Endothelial cell of umbilical vein (primary cell): ENCODE data around the gene IBA57. TPM values are rescaled to one million over a fixed set of nuclear protein-coding genes. Genes with fewer than 3 reads are reported as not detected.

ENCODE experiments used
- BruUV-seq: library from RNA; stranded (reverse); fragments of 400-500 nt; replicated peaks from 2 replicates; lab custom pipeline; 2021; lab: Mats Ljungman, UMichigan
- CTCF ChIA-PET: fragments of 300-600, 350-600 bp; sonication (Branson Sonifier 250); formaldehyde crosslinking; loops from one replicate; lab custom pipeline; 2021; ENCODE audit warnings: antibody characterized with exemption, inconsistent platforms; lab: Charles Lee
- POLR2A ChIA-PET: fragments of 300-600, 350-600 bp; sonication (Branson Sonifier 250); formaldehyde crosslinking; loops from one replicate; lab custom pipeline; 2021; ENCODE audit warnings: antibody characterized with exemption, inconsistent platforms; lab: Charles Lee
- DNase-seq: peaks from one replicate; pipeline ENCODE4 v3.0.0-alpha.2; 2011; ENCODE audit warnings: low read depth, low spot score
- FAIRE-seq: peaks from 2 replicates; lab custom pipeline; 2011; peaks lifted over from hg19 to GRCh38; lab: Jason Lieb, UNC
- H2AFZ ChIP-seq: 2 replicates; pipeline ENCODE4 v1.6.0; 2012; ENCODE audit warnings: low read depth, low read length, control low read depth, inconsistent platforms
- H3K27ac ChIP-seq: 2 replicates; pipeline ENCODE4 v1.5.1; 2011; ENCODE audit warnings: low read depth, mild to moderate bottlenecking, control low read depth, low read length, moderate library complexity; ENCODE audit not compliant: insufficient read depth
- H3K27me3 ChIP-seq, 2 experiments: 2 replicates each; pipeline versions ENCODE4 v1.6.0 to v1.6.1; 2011; ENCODE audit warnings: low read length in 2 of 2, mixed read lengths in 1 of 2; ENCODE audit not compliant: control insufficient read depth in 2 of 2, insufficient read depth in 2 of 2
- H3K36me3 ChIP-seq, 2 experiments: 2 replicates in 1 of 2; 3 replicates in 1 of 2; pipeline ENCODE4 v1.5.1; 2011; ENCODE audit warnings: low read length in 2 of 2, mild to moderate bottlenecking in 1 of 2, moderate library complexity in 1 of 2; ENCODE audit not compliant: control insufficient read depth in 2 of 2, insufficient read depth in 2 of 2; ENCODE audit errors: extremely low read depth in 1 of 2
- H3K4me1 ChIP-seq: 3 replicates; pipeline ENCODE4 v1.5.1; 2011; ENCODE audit warnings: mild to moderate bottlenecking, low read length; ENCODE audit not compliant: control insufficient read depth, insufficient read depth; ENCODE audit errors: extremely low read depth
- H3K4me2 ChIP-seq: 2 replicates; pipeline ENCODE4 v1.6.1; 2011; ENCODE audit warnings: low read length, control low read depth, mixed read lengths; ENCODE audit not compliant: insufficient read depth
- H3K4me3 ChIP-seq, 3 experiments: fragments of 200-600 bp in 1 of 3; sonication (generic), shearing (Covaris generic) in 1 of 3; replicated peaks in 1 of 3; 2 replicates each; pipeline ENCODE4 v1.5.1; 2011 to 2016; ENCODE audit warnings: control low read depth in 3 of 3, low read length in 3 of 3, mild to moderate bottlenecking in 2 of 3, inconsistent platforms in 1 of 3, low read depth in 1 of 3, moderate library complexity in 1 of 3; ENCODE audit not compliant: insufficient read depth in 1 of 3
- H3K79me2 ChIP-seq: 2 replicates; pipeline ENCODE4 v1.6.0; 2012; ENCODE audit warnings: low read length, inconsistent platforms; ENCODE audit not compliant: control insufficient read depth, insufficient read depth
- H3K9ac ChIP-seq: replicated peaks from 2 replicates; pipeline ENCODE3; 2011; ENCODE audit warnings: low read length, control low read depth; ENCODE audit not compliant: insufficient read depth; ENCODE audit errors: extremely low read depth
- H3K9me1 ChIP-seq: replicated peaks from 3 replicates; pipeline ENCODE4 v1.6.0; 2011; ENCODE audit warnings: mild to moderate bottlenecking, low read length; ENCODE audit not compliant: control insufficient read depth, insufficient read depth; ENCODE audit errors: extremely low read depth
- H3K9me3 ChIP-seq: replicated peaks from 2 replicates; pipeline ENCODE4 v1.5.1; 2012; ENCODE audit warnings: low read length, inconsistent platforms; ENCODE audit not compliant: control insufficient read depth, insufficient read depth
- H4K20me1 ChIP-seq: replicated peaks from 2 replicates; pipeline ENCODE3; 2011; ENCODE audit warnings: mild to moderate bottlenecking, low read length; ENCODE audit not compliant: control insufficient read depth, insufficient read depth; ENCODE audit errors: extremely low read depth
- EZH2 ChIP-seq: IDR thresholded peaks from 2 replicates; pipeline ENCODE4 v1.6.1; 2012; ENCODE audit warnings: borderline replicate concordance, low read depth, mild to moderate bottlenecking, moderate library complexity, low read length, inconsistent platforms; ENCODE audit not compliant: severe bottlenecking
- FOS ChIP-seq: IDR thresholded peaks from 2 replicates; pipeline ENCODE4 v1.6.1; 2011; ENCODE audit warnings: mild to moderate bottlenecking, low read length, moderate library complexity, borderline replicate concordance; ENCODE audit not compliant: insufficient read depth
- GATA2 ChIP-seq: IDR thresholded peaks from 2 replicates; pipeline ENCODE4 v1.7.0; 2011; ENCODE audit warnings: low read depth, mild to moderate bottlenecking, moderate library complexity, mixed read lengths, low read length; ENCODE audit not compliant: insufficient read length, insufficient read depth
- JUN ChIP-seq: IDR thresholded peaks from 2 replicates; pipeline ENCODE4 v1.6.1; 2011; ENCODE audit warnings: borderline replicate concordance, low read depth; ENCODE audit not compliant: insufficient read length, insufficient read depth
- MYC ChIP-seq: IDR thresholded peaks from one replicate; pipeline ENCODE4 v1.6.1; 2011; ENCODE audit warnings: mild to moderate bottlenecking, low read depth, low read length
- POLR2A ChIP-seq: IDR thresholded peaks from 2 replicates; pipeline ENCODE4 v1.6.1; 2012; ENCODE audit warnings: low read depth, mild to moderate bottlenecking, control low read depth, low read length
- POLR2AphosphoS5 ChIP-seq: IDR thresholded peaks from 2 replicates; pipeline ENCODE4 v1.6.1; 2012; ENCODE audit warnings: low read depth, mild to moderate bottlenecking, control low read depth, low read length, moderate library complexity; ENCODE audit not compliant: insufficient read depth
- dilution Hi-C: fragments of 300-500 bp; cut with MboI; formaldehyde crosslinking; loops from one replicate; pipeline ENCODE4 v1.15.0; 2019; ENCODE audit warnings: low sequenced_read_pairs; ENCODE audit not compliant: extremely low pct_ligation_motif_present
- intact Hi-C: fragments of 100-400 bp; cut with micrococcal nuclease; formaldehyde crosslinking; loops from one replicate; pipeline ENCODE4 v1.10.0; 2022
- polyA plus RNA-seq, 4 experiments: library from polyadenylated mRNA; depleted of rRNA in 3 of 4; stranded (reverse) in 3 of 4; unstranded in 1 of 4; fragments of >200 nt; gene quantifications; 2 replicates each; pipeline versions ENCODE4 v1.2.1 to v1.2.3, GENCODE V29; 2011 to 2012; ENCODE audit warnings: missing spikeins in 1 of 4
- total RNA-seq: library from RNA; stranded (reverse); gene quantifications from 2 replicates; pipeline ENCODE4 v1.2.3, GENCODE V29; 2021
- TF ChIP-seq, protein P1 (sequence below): IDR thresholded peaks from 2 replicates; pipeline ENCODE4 v1.6.1; 2011; ENCODE audit not compliant: insufficient read depth, insufficient read length
- TF ChIP-seq, protein P2 (sequence below), 2 donors: IDR thresholded peaks; 1 replicate in 1 of 2; 2 replicates in 1 of 2; pipeline ENCODE4 v1.5.1; 2011; ENCODE audit warnings: low read length in 2 of 2, mild to moderate bottlenecking in 2 of 2, moderate library complexity in 2 of 2, control low read depth in 1 of 2, inconsistent platforms in 1 of 2, low read depth in 1 of 2; ENCODE audit not compliant: insufficient read depth in 1 of 2; ENCODE audit errors: extremely low read depth in 1 of 2

IBA57 gene
- total and polyA plus RNA-seq, 2 donors (not counting 3 experiments of a cell fraction or from before 2014, with no cell fraction given): 3.4 to 7.7 TPM

DNA sequence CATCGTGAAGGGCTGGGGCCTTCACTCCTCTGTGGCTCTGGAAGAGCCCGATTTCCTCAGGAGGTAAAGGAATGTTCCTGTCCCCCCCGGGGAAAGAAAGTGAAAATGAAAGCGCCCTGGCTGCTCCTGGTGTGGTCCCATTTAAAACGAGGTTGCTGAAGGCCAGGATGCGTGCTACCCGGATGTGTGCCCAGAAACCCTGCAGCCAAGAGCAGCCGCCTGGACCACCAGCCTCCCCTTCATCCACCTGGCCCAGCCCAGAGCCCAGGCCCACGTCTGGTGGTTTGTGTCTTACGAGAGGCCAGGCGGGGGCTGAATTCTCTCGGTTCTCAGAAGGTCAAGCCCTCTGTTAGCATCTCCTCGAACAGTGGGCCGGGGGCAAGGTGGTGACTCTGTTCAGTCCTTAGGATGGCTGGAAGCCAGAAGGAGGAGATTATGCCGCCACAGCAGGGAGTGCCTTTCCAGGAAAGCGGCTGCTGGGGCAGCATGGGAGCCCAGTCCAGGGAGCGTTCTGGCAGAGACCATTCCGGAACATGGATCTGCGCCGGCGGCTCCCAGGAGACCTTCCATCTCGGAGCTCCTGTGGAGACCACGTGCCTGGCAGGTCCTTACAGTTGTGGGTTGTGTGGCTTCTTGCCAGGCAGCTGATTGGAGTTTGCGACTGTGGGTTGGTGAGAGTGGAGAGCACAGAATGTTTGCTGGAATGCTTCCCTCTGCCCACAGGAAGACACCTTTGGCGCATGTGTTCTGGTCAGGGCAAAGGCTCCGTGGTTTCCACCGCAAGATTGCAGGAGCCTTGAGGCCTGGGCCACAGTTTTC lies 24.2 kb upstream of the IBA57 start:
- TF ChIP-seq POLR2AphosphoS5: no peak
- no peak for TF ChIP-seq FOS
- TF ChIP-seq, protein P1, sequence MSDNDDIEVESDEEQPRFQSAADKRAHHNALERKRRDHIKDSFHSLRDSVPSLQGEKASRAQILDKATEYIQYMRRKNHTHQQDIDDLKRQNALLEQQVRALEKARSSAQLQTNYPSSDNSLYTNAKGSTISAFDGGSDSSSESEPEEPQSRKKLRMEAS: no peak
- TF ChIP-seq GATA2: no peak
- no peak for TF ChIP-seq JUN
- TF ChIP-seq, protein P2, sequence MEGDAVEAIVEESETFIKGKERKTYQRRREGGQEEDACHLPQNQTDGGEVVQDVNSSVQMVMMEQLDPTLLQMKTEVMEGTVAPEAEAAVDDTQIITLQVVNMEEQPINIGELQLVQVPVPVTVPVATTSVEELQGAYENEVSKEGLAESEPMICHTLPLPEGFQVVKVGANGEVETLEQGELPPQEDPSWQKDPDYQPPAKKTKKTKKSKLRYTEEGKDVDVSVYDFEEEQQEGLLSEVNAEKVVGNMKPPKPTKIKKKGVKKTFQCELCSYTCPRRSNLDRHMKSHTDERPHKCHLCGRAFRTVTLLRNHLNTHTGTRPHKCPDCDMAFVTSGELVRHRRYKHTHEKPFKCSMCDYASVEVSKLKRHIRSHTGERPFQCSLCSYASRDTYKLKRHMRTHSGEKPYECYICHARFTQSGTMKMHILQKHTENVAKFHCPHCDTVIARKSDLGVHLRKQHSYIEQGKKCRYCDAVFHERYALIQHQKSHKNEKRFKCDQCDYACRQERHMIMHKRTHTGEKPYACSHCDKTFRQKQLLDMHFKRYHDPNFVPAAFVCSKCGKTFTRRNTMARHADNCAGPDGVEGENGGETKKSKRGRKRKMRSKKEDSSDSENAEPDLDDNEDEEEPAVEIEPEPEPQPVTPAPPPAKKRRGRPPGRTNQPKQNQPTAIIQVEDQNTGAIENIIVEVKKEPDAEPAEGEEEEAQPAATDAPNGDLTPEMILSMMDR (IDR thresholded peaks at IDR 0.05; ENCODE audit: extremely low read depth in 1 of 2, insufficient read depth in 1 of 2, low read depth in 1 of 2, low read length in 2 of 2): no peak
- no peak for TF ChIP-seq MYC
- no peak for TF ChIP-seq POLR2A
- no peak for TF ChIP-seq EZH2
- dilution Hi-C loops (no loop called here), intact Hi-C loops (loop anchor here (1.0 to 2.0 kb wide), 4 partner anchors 54 to 317 kb away; partner anchors contain the start of gene TRIM11)
- H4K20me1 ChIP-seq: no peaks in the 10 kb centered on the region
- DNase-seq (peak; percentile 42), FAIRE-seq (peak; percentile 80)
- peaks cover 0 to 9% of the 10 kb centered on the region in 2 experiments for H3K36me3 ChIP-seq
- CTCF ChIA-PET: interaction anchor here (1.7 to 3.5 kb wide), 2 partner anchors 11 to 142 kb away, joined by 7 to 12 read pairs; no protein-coding TSS in a partner anchor
- H3K4me3 ChIP-seq: peak overlapping the region; percentile 53 to 77 (median 65)
- H3K4me2 ChIP-seq: peak overlapping the region; percentile 93
- H3K79me2 ChIP-seq: peaks cover 59% of the 10 kb centered on the region
- peak overlapping the region; percentile 82 for H3K27ac ChIP-seq
- no peaks in the 10 kb centered on the region for H3K9me1 ChIP-seq
- POLR2A ChIA-PET: interaction anchor here (1.7 kb wide), 1 partner anchor 24 kb away, joined by 4 read pairs; the partner anchor contains the start of gene IBA57
- no TSS peak for BruUV-seq
- no peak overlapping the region for H2AFZ ChIP-seq
- H3K9me3 ChIP-seq: no peaks in the 10 kb centered on the region
- H3K9ac ChIP-seq: peak overlapping the region; percentile 86
- peaks cover 9 to 10% of the 10 kb centered on the region in 2 experiments for H3K27me3 ChIP-seq
- peaks cover 18% of the 10 kb centered on the region for H3K4me1 ChIP-seq
